Pons (tissue), 1 donor: ENCODE results near the gene PRDX4.
A peak's percentile ranks its signal among the peaks of the same experiment; 100 is the strongest.
"Not testable (repeated sequence)": the region's sequence is repeated elsewhere in the genome, so short reads cannot be mapped to it uniquely, and the experiment has no call there.

Experiments used
- DNase-seq: peaks from one replicate; pipeline ENCODE4 v3.0.0-alpha.2; 2016; ENCODE audit warnings: low spot score

The PRDX4 gene

DNA sequence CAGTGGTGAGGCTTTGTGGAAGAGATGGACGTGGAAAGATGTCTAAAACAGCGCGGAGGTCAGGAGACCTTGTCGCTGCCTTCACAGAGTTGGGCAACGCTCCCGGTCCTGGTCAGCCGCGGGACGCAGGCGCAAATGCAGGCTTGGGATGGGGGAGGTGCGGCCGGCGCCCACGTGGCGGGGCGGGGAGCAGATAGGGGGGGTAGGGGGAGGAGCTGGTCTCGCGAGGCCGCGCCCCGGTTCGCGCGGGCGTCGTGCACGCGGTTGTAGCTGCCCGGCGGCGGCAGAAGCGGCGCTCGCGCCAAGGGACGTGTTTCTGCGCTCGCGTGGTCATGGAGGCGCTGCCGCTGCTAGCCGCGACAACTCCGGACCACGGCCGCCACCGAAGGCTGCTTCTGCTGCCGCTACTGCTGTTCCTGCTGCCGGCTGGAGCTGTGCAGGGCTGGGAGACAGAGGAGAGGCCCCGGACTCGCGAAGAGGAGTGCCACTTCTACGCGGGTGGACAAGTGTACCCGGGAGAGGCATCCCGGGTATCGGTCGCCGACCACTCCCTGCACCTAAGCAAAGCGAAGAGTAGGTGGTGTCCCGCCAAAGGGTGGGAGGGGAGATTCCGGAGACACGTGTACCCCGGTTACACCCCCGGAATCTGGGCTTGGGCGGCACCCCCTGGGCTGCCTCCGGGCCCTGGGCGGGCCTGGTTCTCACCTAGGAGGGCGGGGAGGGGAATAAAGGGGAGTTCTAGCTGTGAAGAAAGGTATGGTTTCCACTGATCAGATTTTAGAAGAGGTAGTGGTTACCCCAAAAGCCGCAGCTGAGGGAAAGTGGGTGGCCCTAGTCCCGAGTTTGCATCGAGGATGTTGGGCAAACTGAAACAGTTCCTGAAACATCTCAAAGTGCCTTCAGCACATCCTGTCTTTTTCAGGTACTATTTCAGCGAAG, at the start of gene PRDX4:
TSS of gene PRDX4 (plus strand) at position 255 of the 939 bp plus-strand sequence. CDS start at position 333, 78 bp downstream.
- DNase-seq, result peak; percentile 86

DNA sequence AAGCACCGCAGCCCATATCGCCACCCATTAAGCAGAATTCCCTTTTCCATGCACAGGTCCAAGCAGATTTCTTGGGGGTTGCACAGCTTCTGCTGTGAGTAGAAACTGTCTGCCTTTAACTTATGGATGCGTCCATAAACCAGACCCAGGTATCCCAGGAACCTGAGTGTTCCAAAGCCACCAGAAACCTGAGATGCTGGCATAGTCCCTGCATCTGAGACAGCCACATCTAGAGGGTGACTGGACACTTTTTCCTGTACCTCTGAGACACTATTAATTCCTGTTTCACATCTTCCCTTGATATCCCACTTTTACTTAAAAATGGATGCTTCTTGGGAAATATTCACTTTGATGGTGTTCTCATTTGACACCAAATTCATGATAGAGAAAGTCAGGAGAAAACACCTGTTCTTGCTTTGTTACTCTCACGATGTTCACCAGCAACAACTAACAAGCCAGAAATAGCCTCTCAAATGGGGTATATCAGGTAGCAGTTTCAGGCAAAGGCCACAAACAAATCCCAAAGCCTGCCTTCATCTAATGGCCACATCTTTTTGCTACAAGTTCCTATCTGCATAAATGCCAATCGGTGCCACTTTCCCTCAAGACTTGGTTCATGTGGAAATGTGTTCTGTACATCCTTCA, 45.5 kb upstream of the PRDX4 start:
- DNase-seq, result no peak

DNA sequence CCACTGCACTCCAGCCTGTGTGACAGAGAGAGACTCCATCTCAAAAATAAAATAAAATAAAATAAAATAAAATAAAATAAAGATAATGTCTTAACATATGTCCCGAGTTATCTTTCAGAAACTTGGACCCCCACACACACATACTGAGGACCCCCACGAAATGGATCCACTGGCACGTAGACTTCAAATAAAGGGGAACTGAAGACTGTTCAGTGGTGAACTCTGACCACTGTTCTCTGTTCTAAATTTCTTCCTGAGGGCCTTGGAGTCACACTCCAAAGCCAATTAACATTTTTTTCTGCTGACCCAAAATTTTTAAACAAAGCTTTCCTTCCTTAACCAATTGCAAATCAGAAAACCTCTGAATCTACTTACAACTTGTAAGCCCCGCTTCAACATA, 43.5 kb upstream of the PRDX4 start:
- no peak for DNase-seq

DNA sequence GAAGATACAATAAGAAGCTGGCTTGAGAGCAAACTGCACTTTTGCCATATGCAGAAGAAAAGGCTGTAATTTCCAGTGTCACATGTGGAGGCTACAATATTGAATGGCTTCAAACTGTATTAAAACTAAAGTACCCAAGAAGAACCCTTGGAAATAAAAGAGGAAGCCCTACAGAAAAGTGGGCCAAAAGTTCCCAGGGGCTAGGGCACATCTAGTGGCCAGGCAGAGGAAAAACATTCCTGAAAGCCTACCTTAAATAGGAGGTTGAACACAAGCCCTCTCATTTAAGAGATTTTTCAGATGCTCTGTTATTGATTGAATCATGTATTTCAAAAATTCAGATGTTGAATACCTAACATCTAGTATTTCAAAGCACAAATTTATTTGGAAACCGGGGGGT, 40.6 kb upstream of the PRDX4 start:
- DNase-seq, result no peak

DNA sequence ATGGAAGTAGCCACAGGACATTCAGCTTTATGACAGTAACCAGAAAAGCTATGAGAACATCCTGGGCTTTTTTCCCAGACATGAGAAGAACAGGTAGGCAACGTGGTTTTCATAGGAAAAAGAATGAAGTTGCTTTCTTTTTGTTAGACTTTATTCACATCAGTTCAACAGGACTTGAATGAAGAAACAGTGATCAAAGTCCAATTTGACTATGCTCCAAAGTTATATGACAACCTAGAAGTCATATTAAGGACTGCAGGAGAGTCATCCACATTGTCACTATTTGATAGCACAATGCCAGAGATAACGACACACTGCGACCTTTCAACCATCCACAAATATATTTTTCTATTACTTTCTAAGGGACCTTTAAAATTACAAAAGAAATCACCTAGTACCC, 39.2 kb upstream of the PRDX4 start:
- DNase-seq, result no peak

DNA sequence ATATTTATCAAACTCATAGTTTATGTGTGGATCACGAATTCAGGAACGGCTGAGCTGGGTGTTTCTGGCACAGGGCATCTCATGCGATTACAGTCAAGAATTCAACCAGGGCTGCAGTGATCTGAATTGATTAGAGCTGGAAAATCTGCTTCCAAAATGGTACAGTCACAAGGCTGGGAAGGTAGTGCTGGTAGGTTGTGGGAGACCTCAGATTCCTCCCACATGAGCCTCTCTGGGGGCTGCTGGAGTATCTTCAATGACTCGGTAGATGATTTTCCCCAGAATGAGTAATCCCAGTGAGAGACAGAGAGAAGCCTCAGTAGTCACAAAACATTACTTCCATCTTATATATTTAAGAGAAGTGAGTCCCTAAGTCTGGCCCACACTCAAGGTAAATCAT, 36.2 kb upstream of the PRDX4 start:
- no peak for DNase-seq

DNA sequence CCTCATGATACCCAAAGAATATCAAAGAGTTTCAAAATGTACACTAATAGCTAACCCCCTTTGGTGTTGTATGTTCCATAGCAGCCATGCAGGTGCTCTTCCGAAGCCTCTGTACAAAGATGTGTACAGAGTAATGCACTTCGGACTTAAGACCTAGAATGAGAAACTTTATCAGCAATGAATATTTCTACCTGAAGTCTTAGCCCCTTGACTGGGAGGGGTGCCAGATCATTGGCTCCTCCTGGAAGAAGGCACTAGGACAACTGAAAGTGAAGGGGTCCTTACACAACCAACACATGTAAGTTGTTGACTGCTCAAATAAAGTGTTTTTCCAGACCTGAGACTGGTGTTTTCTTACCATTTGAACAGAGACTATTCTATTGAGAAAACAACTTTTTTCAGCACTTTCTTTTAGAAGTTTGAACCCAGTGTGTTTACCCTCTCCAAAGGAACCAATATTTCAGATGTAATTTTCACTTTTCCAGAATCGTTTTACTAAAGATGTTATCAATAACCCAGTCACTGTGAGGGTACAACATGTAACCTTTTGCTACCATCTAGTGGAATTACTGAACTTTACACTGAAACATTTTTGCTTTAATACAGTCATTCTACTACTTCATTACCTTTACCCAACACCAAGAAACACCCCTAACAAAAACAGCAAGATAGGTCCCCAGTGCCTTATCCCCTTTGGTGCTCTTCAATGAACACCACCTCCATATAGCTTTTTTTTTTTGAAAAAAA, 33.3 kb upstream of the PRDX4 start:
- DNase-seq, result peak; percentile 1

DNA sequence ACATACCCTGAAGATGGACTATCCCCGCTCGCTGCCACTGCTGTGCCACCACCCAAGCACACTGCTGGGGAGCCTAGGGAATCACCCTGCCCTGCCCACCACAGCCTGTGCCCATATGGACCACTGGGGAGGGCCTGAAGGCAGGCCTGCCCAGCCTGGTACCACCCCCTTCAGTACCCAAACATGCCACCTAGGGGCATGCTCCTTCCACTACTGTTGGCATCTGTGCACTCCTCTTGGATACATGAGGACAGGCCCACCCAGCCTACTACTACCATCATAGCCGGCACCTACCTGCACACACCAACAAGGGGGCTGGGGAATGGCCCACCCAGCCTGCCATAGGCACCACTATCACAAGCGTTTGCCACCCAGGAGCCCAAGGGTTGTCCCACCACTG, 30.1 kb upstream of the PRDX4 start:
- DNase-seq, result no peak

DNA sequence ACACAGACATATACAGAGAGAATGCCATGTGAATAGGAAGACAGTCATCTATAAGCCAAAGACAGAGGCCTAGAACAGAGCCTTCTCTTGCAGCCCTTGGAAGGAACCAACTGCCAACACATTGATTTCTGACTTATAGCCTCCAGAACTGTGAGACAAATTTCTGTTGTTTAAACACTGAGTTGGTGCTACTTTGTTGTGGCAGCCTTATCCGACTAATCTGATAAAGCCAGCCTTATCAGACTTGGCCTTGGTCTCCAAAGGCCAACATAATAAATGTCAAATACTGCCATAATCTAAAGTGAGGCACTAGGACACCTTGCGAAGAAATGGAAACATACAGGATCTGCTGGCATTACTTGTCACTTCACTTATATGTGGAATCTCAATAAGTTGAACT, 24.3 kb upstream of the PRDX4 start:
- DNase-seq, result no peak

DNA sequence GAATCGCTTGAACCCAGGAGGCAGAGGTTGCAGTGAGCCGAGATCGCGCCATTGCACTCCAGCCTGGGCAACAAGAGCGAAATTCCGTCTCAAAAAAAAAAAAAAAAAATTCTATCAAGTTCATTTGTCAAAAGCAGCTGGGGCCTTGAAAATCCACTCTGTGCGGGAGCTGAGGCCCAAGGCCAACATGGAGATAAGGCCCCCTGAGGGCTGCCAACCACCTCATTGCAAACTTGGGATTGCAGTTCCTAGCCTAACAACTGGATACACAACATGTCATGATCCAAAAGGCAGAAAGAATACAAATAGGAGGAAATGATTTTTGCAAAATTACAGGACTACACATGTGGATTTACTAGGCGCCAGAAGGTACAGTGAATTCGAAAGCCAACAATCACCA, 22.5 kb upstream of the PRDX4 start:
- DNase-seq, result no peak

DNA sequence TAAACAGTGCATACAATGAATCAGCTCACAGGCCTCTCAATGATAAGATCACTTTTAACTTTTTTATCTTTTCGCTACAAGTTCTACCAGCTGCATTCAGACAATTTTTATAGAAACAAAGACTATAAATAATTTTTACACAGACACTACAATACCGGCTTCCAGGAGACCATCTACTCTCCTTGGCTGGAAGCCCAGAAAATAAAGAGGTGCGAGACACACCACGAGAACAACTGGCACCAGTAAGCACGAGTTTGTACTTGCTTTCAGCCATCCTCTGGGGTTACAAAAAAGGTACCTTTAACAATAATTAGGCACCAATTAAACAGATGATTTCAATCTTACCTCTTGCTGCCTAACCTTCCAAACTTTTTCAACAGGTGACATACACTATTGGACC, 11.2 kb upstream of the PRDX4 start:
- DNase-seq, result no peak

DNA sequence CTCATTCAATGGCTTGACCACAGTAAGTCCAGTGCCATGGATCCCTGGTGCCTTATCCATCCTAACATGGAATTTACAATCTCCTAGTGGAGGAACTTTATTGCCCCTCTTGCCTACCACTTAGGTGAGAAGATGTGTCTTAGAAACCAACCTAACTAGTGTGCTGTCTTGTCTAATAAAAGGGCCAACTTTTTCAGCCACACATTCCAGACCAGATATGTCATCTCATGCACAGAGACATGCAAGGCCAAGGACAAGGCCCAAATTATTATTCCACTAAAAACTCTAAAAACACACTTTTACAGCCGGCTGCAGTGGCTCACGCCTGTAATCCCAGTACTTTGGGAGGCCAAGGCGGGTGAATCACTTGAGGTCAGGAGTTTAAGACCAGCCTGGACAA, 10.6 kb upstream of the PRDX4 start:
- DNase-seq, result no peak

DNA sequence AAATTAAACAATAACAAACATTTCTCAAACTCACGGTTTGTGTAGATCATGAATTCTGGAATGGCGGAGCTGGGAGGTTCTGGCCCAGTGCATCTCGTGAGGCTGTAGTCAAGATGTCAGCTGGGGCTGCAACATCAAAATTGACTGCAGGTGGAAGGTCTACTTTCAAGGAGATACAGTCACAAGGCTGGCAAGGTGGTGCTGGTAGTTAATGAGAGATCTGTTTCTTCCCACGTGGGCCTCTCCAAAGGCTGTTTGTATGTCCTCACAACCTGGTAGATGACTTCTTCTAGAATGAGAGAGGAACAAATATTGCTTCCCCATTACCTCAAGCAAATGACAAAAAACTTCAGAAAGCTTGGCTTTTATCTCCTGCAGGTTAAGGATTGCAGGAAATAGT, 8.0 kb upstream of the PRDX4 start:
- no peak for DNase-seq

DNA sequence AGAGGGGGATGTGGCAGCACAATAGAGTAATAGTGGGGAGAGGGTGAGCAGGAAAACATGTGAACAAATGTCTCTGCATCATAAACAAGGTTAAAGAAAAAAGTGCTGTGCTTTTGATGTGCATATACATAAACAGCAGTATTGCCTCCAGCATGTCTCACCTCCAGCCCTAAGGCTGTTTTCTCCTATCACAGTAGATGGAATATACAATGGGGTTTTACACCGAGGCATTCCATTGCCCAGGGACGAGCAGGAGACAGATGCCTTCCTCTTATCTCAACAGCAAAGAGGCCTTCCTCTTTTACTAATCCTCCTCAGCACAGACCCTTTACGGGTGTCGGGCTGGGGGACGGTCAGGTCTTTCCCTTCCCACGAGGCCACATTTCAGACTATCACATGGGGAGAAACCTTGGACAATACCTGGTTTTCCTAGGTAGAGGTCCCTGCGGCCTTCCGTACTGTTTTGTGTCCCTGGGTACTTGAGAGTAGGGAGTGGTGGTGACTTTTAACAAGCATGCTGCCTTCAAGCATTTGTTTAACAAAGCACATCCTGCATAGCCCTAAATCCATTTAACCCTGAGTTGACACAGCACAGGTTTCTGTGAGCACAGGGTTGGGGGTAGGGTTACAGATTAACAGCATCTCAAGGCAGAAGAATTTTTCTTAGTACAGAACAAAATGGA, 7.1 kb upstream of the PRDX4 start:
- not testable (repeated sequence) for DNase-seq

DNA sequence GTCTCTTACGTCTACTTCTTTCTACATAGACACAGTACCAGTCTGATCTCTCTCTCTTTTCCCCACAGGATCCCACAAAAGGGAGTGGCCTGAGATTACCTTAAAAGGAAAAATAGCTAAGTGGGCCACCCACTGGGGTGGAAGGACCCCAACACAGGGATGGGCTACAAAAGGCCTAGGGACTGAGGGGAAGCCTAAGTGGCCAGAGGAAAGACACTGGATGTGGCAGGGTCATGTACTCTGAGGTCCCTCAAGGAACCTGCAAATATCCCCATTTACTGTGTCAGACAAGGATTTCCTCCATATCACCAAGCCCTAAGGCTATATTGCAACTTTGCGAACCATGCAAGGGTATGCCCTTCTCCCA, 6.5 kb upstream of the PRDX4 start:
- no peak for DNase-seq

DNA sequence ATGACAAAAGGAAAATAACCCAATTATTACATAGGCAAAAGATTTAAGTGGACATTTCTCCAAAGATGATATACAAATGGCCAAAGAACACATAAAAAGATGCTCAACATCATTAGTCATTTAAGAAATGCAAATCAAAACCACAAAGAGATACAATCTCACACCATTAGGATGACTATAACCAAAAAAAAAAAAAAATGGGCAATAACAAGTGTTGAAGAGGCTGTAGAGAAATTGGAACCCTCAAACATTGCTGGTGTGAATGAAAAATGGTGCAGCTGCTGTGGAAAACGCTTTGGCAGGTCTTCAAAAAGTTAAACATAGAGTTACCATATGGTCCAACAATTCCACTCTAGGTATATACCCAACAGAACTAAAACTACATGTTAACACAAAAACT, 5.6 kb upstream of the PRDX4 start:
- no peak for DNase-seq

DNA sequence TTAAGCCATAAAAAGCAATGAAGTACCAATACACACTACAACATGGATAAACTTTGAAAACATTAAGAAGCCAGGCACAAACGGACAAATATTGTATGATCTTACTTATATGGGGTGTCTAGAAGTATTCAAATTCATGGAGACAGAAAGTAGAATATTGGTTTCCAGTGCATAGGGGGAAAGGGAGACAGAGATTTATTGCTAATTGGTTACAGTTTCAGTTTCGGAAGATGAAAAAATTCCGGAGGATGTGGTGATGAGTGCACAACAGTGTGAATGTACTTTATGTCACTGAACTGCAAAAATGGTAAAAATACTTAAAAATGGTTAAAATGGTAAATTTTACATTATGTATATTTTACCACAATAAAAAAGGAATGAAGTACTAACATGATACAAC, 5.1 kb upstream of the PRDX4 start:
- no peak for DNase-seq

DNA sequence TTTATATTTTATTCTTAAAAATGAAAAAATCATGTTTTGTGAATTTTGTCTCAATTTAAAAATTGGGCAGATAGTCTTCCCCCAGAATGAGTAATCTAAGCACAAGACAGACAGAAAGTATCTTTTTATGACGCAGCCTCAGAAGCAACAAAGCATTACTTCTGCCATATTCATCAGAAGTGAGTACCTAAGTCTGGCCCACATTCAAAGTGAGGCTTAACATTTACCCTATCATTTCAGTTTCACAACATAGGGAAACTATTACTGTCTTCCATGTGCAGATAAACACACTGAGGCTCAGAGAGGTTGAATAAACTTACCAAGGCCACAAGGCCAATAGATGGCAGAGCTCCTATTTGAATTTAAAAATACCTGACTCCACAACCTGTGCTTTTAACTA, 4.4 kb upstream of the PRDX4 start:
- no peak for DNase-seq

DNA sequence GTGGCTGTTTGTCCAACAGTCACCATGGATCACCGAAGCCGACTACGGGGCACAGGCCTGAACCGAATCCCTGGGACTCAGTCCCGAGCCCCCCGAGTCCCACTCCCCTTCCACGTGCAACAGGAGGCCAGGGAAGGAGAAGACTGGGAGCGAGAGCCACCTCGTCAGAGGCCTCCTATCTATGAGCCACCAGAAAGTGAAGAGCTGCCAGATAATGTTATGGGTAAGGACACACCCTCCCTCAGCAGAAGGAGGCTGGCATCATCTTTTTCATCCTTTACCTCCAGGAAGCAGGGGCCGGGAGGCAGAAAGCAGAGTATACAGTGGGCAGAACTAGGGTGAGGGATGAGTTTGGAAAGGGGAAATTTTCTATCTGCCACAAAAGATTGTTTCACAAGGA, 2.8 kb upstream of the PRDX4 start:
- no peak for DNase-seq

DNA sequence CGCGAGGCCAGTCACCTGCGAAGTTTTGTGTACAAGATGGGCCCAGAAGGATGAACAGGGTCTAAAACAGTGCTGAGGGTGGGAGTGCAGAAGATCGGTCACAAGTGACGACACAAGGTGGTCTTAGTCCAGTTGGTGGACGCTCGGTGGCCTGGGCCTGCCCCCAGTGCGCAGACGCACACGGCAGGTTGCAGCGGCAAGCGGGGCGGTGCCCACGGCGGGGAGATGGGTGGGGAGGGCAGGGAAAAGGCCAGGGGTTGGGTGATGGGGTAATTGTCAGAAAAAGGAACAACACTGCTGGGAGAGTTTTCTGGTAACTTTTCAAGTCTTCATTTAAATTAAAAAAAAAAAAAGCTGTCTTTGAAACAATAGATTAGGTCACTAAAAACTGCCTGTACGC, 1.0 kb upstream of the PRDX4 start:
- DNase-seq, result no peak

DNA sequence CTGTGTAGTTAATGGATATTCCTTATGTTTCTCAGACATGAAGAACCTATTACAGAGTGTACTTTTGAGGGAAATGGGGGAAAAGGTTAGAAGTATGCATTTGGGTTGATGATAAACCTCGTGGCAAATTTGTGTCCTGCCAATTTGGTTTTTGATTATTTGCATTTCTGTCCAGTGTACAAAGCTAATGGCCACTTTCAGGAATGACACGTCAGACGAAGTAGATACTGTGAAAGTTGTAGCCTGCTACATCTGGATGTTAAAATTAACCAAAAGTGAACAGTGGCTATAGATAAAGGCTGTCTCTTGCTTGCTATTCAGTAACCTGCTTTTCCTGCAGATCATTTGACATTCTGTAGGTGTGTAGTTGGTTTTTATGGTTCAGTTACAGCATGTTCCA, 1.0 kb downstream of the PRDX4 start:
- peak; percentile 10 for DNase-seq

DNA sequence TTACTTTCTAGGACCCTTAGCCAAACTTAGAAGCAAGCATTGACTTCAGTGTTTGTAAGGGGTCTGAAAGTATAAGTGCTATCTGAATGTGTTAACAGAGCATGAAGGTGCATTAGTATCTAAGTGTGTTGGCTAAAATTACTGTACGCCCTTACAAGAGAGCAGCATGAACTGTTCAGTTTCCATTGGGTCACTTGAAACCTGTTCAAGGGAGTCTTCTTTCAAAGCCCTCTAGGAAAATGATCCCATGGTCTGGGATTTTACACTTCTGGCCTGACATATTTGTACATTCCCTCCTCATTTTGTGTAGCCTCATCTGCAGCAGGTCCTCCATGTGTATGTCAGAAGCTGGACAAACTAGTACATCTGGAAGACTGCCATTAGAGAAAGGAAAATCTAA, 3.2 kb downstream of the PRDX4 start:
- DNase-seq, result no peak
